ENCODE measurements around the gene FAM156A. TPM values are rescaled to one million over a fixed set of nuclear protein-coding genes. Genes with fewer than 3 reads are reported as not detected.

FAM156A gene
- polyA plus RNA-seq, 1 of the 3 experiments (the other 2 are of a cell fraction): 47.2 TPM

- Histone ChIP-seq H3F3A (replicated peaks; ENCODE audit: insufficient read depth) (no peaks in the 10 kb centered on the region), H3K4me1 (ENCODE audit: control insufficient read depth in 1 of 2, insufficient read depth in 2 of 2, low read depth in 1 of 2, low read length in 1 of 2) (peaks cover 0 to 4% of the 10 kb centered on the region in 2 experiments; a peak in 1 of 4 replicates), H3K27me3 (ENCODE audit: insufficient read depth) (peaks cover 15% of the 10 kb centered on the region), H3K4me3 (ENCODE audit: low read depth in 2 of 2, low read length in 1 of 2) (peak overlapping the region; percentile 53 to 64), H3K36me3 (replicated peaks in 1 of 2; ENCODE audit: control insufficient read depth in 1 of 2, insufficient read depth in 2 of 2, low read length in 1 of 2) (no peaks in the 10 kb centered on the region), H3K4me2 (peak overlapping the region; percentile 71), H3K9ac (peak overlapping the region; percentile 79; the same call in 1 of the 2 replicates), H2AFZ (ENCODE audit: low read depth) (peak overlapping the region; percentile 82), H4K20me1 (ENCODE audit: insufficient read depth) (no peaks in the 10 kb centered on the region), H3K79me2 (ENCODE audit: insufficient read depth) (peaks cover 25% of the 10 kb centered on the region; the same call in 1 of the 2 replicates), H3K27ac (ENCODE audit: low read depth in 2 of 2, low read length in 1 of 2) (peak overlapping the region; percentile 84 to 93; a peak in 3 of 4 replicates), H3K9me3 (no peaks in the 10 kb centered on the region), H3K9me2 (no peaks in the 10 kb centered on the region)
- TF ChIP-seq FOXJ3 (CRISPR knock-in tag; IDR thresholded peaks at IDR 0.05): no peak
- TF ChIP-seq RCOR1 (IDR thresholded peaks at IDR 0.05; ENCODE audit: low read length): no peak
- no peak for TF ChIP-seq PBX3 (IDR thresholded peaks at IDR 0.05)
- no peak for TF ChIP-seq EZH2phosphoT487 (IDR thresholded peaks at IDR 0.05; ENCODE audit: borderline replicate concordance, low read depth)
- no peak for TF ChIP-seq SIN3A (IDR thresholded peaks at IDR 0.05; ENCODE audit: borderline replicate concordance, low read depth, low read length)
- no peak for TF ChIP-seq YY1 (IDR thresholded peaks at IDR 0.05; ENCODE audit: low read depth)
- TF ChIP-seq EP300 (IDR thresholded peaks at IDR 0.05; ENCODE audit: borderline replicate concordance in 1 of 2, low read depth in 1 of 2, low read length in 1 of 2): no peak
- TF ChIP-seq, protein P1, sequence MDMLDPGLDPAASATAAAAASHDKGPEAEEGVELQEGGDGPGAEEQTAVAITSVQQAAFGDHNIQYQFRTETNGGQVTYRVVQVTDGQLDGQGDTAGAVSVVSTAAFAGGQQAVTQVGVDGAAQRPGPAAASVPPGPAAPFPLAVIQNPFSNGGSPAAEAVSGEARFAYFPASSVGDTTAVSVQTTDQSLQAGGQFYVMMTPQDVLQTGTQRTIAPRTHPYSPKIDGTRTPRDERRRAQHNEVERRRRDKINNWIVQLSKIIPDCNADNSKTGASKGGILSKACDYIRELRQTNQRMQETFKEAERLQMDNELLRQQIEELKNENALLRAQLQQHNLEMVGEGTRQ (IDR thresholded peaks at IDR 0.05; ENCODE audit: borderline replicate concordance, low read depth, low read length): no peak
- no peak for TF ChIP-seq POLR2AphosphoS5 (IDR thresholded peaks at IDR 0.05; ENCODE audit: low read depth, low read length)
- no peak for TF ChIP-seq MEF2A (IDR thresholded peaks at IDR 0.05; ENCODE audit: borderline replicate concordance, low read depth)
- no peak for TF ChIP-seq MXI1 (IDR thresholded peaks at IDR 0.05; ENCODE audit: low read depth, low read length)
- TF ChIP-seq NFIC (IDR thresholded peaks at IDR 0.05; ENCODE audit: borderline replicate concordance): no peak
- TF ChIP-seq JUND (IDR thresholded peaks at IDR 0.05): no peak
- no peak for TF ChIP-seq RFX5 (IDR thresholded peaks at IDR 0.05; ENCODE audit: low read length)
- no peak for TF ChIP-seq USF1 (IDR thresholded peaks at IDR 0.05; ENCODE audit: borderline replicate concordance, low read depth)
- TF ChIP-seq RXRA (IDR thresholded peaks at IDR 0.05; ENCODE audit: borderline replicate concordance, low read depth): no peak
- TF ChIP-seq IRF3 (IDR thresholded peaks at IDR 0.05; ENCODE audit: low read depth, low read length): no peak
- no peak for TF ChIP-seq CHD2 (IDR thresholded peaks at IDR 0.05; ENCODE audit: low read length, partially characterized antibody)
- 13% methylated on average over 3 of the region's 4 CpGs for WGBS (ENCODE audit: low lambda C conversion rate)
- DNase-seq: no peak
- ChIA-PET POLR2A (interaction anchor here (0.7 to 1.4 kb wide), 2 partner anchors 52 to 86 kb away, joined by 5 read pairs; partner anchors contain the start of genes GPR173 and TSPYL2), CTCF (interaction anchor here (1.2 to 1.8 kb wide), 3 partner anchors 9 to 16 kb away, joined by 3 to 6 read pairs (median 5); no protein-coding TSS in a partner anchor)
Observed at GRCh38 chrX:52995987-52996331, 37.6 kb upstream of the FAM156A start.

All from SK-N-SH (cell line).